HL-60 (cell line): ENCODE results near the gene PARD3.

ENCODE experiments used
- DNase-seq, 2 experiments: peaks; one replicate each; pipeline ENCODE4 v3.0.0-alpha.2; 2010 to 2020; ENCODE audit warnings: low read depth in 1 of 2, low spot score in 1 of 2
- H3K27ac ChIP-seq: fragments of 250-450 bp; sonication (Bioruptor Pico); replicated peaks from 2 replicates; pipeline ENCODE4 v1.5.1; 2020; ENCODE audit warnings: mild to moderate bottlenecking, moderate library complexity
- H3K27me3 ChIP-seq: fragments of 250-450 bp; sonication (Bioruptor Pico); 2 replicates; pipeline ENCODE4 v1.5.1; 2021; ENCODE audit warnings: mild to moderate bottlenecking, moderate library complexity; ENCODE audit not compliant: insufficient read depth, poor library complexity, severe bottlenecking
- H3K4me3 ChIP-seq: replicated peaks from 2 replicates; pipeline ENCODE4 v1.5.1; 2011; ENCODE audit warnings: mild to moderate bottlenecking, control low read depth, low read length; ENCODE audit not compliant: insufficient read depth
- CTCF ChIP-seq: IDR thresholded peaks from one replicate; pipeline ENCODE4 v1.5.1; 2011; ENCODE audit warnings: low read length, control low read depth, inconsistent platforms; ENCODE audit not compliant: insufficient read depth
- GABPA ChIP-seq: IDR thresholded peaks from 2 replicates; pipeline ENCODE4 v1.6.1; 2012; ENCODE audit warnings: low read depth
- POLR2AphosphoS5 ChIP-seq: IDR thresholded peaks from 2 replicates; pipeline ENCODE4 v1.6.1; 2012; ENCODE audit warnings: low read depth
- REST ChIP-seq: IDR thresholded peaks from 2 replicates; pipeline ENCODE4 v1.6.1; 2012; ENCODE audit warnings: low read depth; ENCODE audit not compliant: insufficient replicate concordance
- SPI1 ChIP-seq: IDR thresholded peaks from 2 replicates; pipeline ENCODE4 v1.6.1; 2012; ENCODE audit warnings: low read depth, mild to moderate bottlenecking, borderline replicate concordance

The PARD3 gene

GRCh38 chr10:34762156-34762555, 52.9 kb downstream of the PARD3 start:
- TF ChIP-seq POLR2AphosphoS5 (no peak), REST (no peak), GABPA (no peak), SPI1 (no peak), CTCF (no peak)
- DNase-seq: no peak

GRCh38 chr10:34761453-34761852, 53.6 kb downstream of the PARD3 start:
- Histone ChIP-seq H3K4me3 (no peak overlapping the region), H3K27me3 (no peaks in the 10 kb centered on the region), H3K27ac (no peak overlapping the region)
- no peak for TF ChIP-seq REST
- no peak for DNase-seq

More at GRCh38 chr10:34762156-34762555, 52.9 kb downstream of the PARD3 start:
- no peak overlapping the region for H3K4me3 ChIP-seq
- no peak overlapping the region for H3K27ac ChIP-seq
- no peaks in the 10 kb centered on the region for H3K27me3 ChIP-seq

GRCh38 chr10:34760606-34761005, 54.5 kb downstream of the PARD3 start:
- H3K4me3 ChIP-seq: no peak overlapping the region
- no peak overlapping the region for H3K27ac ChIP-seq
- no peak for DNase-seq
- H3K27me3 ChIP-seq: no peaks in the 10 kb centered on the region
- TF ChIP-seq SPI1: no peak
- TF ChIP-seq GABPA: no peak
- no peak for TF ChIP-seq POLR2AphosphoS5
- no peak for TF ChIP-seq REST
- TF ChIP-seq CTCF: no peak

GRCh38 chr10:34759837-34760215, 55.3 kb downstream of the PARD3 start:
- no peak overlapping the region for H3K27ac ChIP-seq
- no peak overlapping the region for H3K4me3 ChIP-seq
- no peaks in the 10 kb centered on the region for H3K27me3 ChIP-seq
- DNase-seq: no peak
- TF ChIP-seq SPI1 (no peak), POLR2AphosphoS5 (no peak), GABPA (no peak), REST (no peak), CTCF (no peak)
